ENCODE results near the gene GRIFIN. TPM values are rescaled to one million over a fixed set of nuclear protein-coding genes. Genes with fewer than 3 reads are reported as not detected.

The GRIFIN gene
- polyA plus RNA-seq, 1 donor (not counting 4 experiments of a cell fraction or from before 2014, with no cell fraction given), result not detected

- H3K4me3 ChIP-seq (ENCODE audit: control insufficient read depth in 2 of 3, extremely low read depth in 1 of 3, insufficient read depth in 2 of 3, low read depth in 1 of 3, low read length in 3 of 3), result no peak overlapping the region
- no peak overlapping the region for H3K9ac ChIP-seq (ENCODE audit: control insufficient read depth, extremely low read depth, insufficient read depth, low read length)
- FAIRE-seq, result no peak
- H3K9me1 ChIP-seq (ENCODE audit: control insufficient read depth, extremely low read depth, insufficient read depth, low read length), result no peaks in the 10 kb centered on the region
- no peaks in the 10 kb centered on the region for H3K36me3 ChIP-seq (ENCODE audit: control insufficient read depth in 2 of 2, extremely low read depth in 1 of 2, insufficient read depth in 2 of 2, low read length in 2 of 2)
- no peaks in the 10 kb centered on the region for H3K4me1 ChIP-seq (ENCODE audit: control insufficient read depth, extremely low read depth, insufficient read depth, low read length)
- H3K79me2 ChIP-seq (ENCODE audit: control insufficient read depth, insufficient read depth, low read length), result no peaks in the 10 kb centered on the region
- no peaks in the 10 kb centered on the region for H4K20me1 ChIP-seq (ENCODE audit: control insufficient read depth, extremely low read depth, insufficient read depth, low read length)
- TF ChIP-seq EZH2 (IDR thresholded peaks at IDR 0.05; ENCODE audit: low read length), result no peak
- TF ChIP-seq CTCF (optimal IDR thresholded peaks at IDR 0.05 in 1 of 3, IDR thresholded peaks at IDR 0.05 in 1 of 3, conservative IDR thresholded peaks at IDR 0.05 in 1 of 3; ENCODE audit: extremely low read depth in 1 of 3, insufficient read depth in 2 of 3, low read length in 3 of 3), result no peak
- dilution Hi-C loops (cut with MboI; ENCODE audit: extremely low pct_ligation_motif_present, low sequenced_read_pairs), result no loop called here
- no peak overlapping the region for H2AFZ ChIP-seq (ENCODE audit: control insufficient read depth, low read length)
- H3K27me3 ChIP-seq (ENCODE audit: control insufficient read depth, extremely low read depth, insufficient read depth, low read length), result peaks cover 11% of the 10 kb centered on the region
- no peak overlapping the region for H3K4me2 ChIP-seq (ENCODE audit: control insufficient read depth, extremely low read depth, insufficient read depth, low read depth, low read length)
- H3K9me3 ChIP-seq (ENCODE audit: control insufficient read depth, low read depth, low read length), result no peaks in the 10 kb centered on the region
- H3K27ac ChIP-seq (ENCODE audit: control insufficient read depth, insufficient read depth, low read length), result no peak overlapping the region
- DNase-seq (ENCODE audit: low read depth, low spot score), result no peak
Observed at GRCh38 chr7:2488681-2489080, 12.5 kb upstream of the GRIFIN start.

GRCh38 chr7:2488272-2488645 is 12.1 kb upstream of the GRIFIN start:
- FAIRE-seq, result no peak
- TF ChIP-seq CTCF (optimal IDR thresholded peaks at IDR 0.05 in 1 of 3, IDR thresholded peaks at IDR 0.05 in 1 of 3, conservative IDR thresholded peaks at IDR 0.05 in 1 of 3; ENCODE audit: extremely low read depth in 1 of 3, insufficient read depth in 2 of 3, low read length in 3 of 3) (no peak), EZH2 (IDR thresholded peaks at IDR 0.05; ENCODE audit: low read length) (no peak)
- Histone ChIP-seq H3K36me3 (ENCODE audit: control insufficient read depth in 2 of 2, extremely low read depth in 1 of 2, insufficient read depth in 2 of 2, low read length in 2 of 2) (no peaks in the 10 kb centered on the region), H3K9ac (ENCODE audit: control insufficient read depth, extremely low read depth, insufficient read depth, low read length) (no peak overlapping the region), H3K4me2 (ENCODE audit: control insufficient read depth, extremely low read depth, insufficient read depth, low read depth, low read length) (no peak overlapping the region), H3K4me3 (ENCODE audit: control insufficient read depth in 2 of 3, extremely low read depth in 1 of 3, insufficient read depth in 2 of 3, low read depth in 1 of 3, low read length in 3 of 3) (no peak overlapping the region), H3K79me2 (ENCODE audit: control insufficient read depth, insufficient read depth, low read length) (no peaks in the 10 kb centered on the region), H3K27ac (ENCODE audit: control insufficient read depth, insufficient read depth, low read length) (no peak overlapping the region), H4K20me1 (ENCODE audit: control insufficient read depth, extremely low read depth, insufficient read depth, low read length) (no peaks in the 10 kb centered on the region), H3K4me1 (ENCODE audit: control insufficient read depth, extremely low read depth, insufficient read depth, low read length) (no peaks in the 10 kb centered on the region), H2AFZ (ENCODE audit: control insufficient read depth, low read length) (no peak overlapping the region), H3K27me3 (ENCODE audit: control insufficient read depth, extremely low read depth, insufficient read depth, low read length) (peaks cover 8% of the 10 kb centered on the region), H3K9me3 (ENCODE audit: control insufficient read depth, low read depth, low read length) (no peaks in the 10 kb centered on the region), H3K9me1 (ENCODE audit: control insufficient read depth, extremely low read depth, insufficient read depth, low read length) (no peaks in the 10 kb centered on the region)
- dilution Hi-C loops (cut with MboI; ENCODE audit: extremely low pct_ligation_motif_present, low sequenced_read_pairs), result no loop called here
- no peak for DNase-seq (ENCODE audit: low read depth, low spot score)
